ENCODE measurements around the gene KRT86.

The KRT86 gene

GRCh38 chr12:52351196-52352059 is 77.0 kb downstream of the KRT86 start:
- Histone ChIP-seq H3K4me1 (ENCODE audit: control insufficient read depth, insufficient read depth, low read length) (peaks cover 3% of the 10 kb centered on the region; the same call in 1 of the 2 replicates), H3K27ac (ENCODE audit: extremely low read depth, low read depth, low read length) (no peak overlapping the region), H3K4me3 (ENCODE audit: low read depth, low read length) (no peak overlapping the region), H3K9me3 (ENCODE audit: control insufficient read depth, insufficient read depth, low read depth, low read length) (no peaks in the 10 kb centered on the region), H3K36me3 (ENCODE audit: control insufficient read depth in 2 of 2, insufficient read depth in 1 of 2, low read length in 2 of 2) (no peaks in the 10 kb centered on the region)
- TF ChIP-seq ZNF544 (tag by site-specific recombination; IDR thresholded peaks at IDR 0.05) (no peak), ZBTB21 (tag by site-specific recombination; IDR thresholded peaks at IDR 0.05) (no peak), ZNF48 (tag by site-specific recombination; IDR thresholded peaks at IDR 0.05) (no peak), ZBTB20 (tag by site-specific recombination; IDR thresholded peaks at IDR 0.05) (no peak)
- ChIA-PET POLR2A (no interaction called here), CTCF (interaction anchor here (0.7 to 3.5 kb wide), 9 partner anchors 10 to 204 kb away, joined by 3 to 13 read pairs (median 4); no protein-coding TSS in a partner anchor)

DNA sequence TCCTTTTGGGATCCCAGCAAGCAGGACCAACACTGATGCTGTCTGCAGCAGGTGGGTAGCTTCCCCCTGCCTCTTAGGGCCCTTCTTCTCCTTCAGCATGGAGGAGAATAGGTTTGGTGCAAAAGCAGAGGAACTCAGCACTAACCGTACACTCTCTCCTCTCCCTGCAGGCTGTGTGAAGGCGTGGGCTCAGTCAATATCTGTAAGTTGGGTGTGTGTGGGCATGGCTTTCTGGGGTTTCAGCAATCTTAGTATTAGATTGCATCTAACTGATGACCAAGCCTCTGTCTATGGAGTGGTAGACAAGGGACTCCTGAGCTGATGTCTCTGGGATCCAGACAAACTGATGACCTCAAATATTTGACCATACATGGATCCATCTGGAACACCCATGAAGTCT is 78.5 kb downstream of the KRT86 start:
- TF ChIP-seq, protein P1, sequence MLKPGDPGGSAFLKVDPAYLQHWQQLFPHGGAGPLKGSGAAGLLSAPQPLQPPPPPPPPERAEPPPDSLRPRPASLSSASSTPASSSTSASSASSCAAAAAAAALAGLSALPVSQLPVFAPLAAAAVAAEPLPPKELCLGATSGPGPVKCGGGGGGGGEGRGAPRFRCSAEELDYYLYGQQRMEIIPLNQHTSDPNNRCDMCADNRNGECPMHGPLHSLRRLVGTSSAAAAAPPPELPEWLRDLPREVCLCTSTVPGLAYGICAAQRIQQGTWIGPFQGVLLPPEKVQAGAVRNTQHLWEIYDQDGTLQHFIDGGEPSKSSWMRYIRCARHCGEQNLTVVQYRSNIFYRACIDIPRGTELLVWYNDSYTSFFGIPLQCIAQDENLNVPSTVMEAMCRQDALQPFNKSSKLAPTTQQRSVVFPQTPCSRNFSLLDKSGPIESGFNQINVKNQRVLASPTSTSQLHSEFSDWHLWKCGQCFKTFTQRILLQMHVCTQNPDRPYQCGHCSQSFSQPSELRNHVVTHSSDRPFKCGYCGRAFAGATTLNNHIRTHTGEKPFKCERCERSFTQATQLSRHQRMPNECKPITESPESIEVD (tag by site-specific recombination; IDR thresholded peaks at IDR 0.05) = no peak
- peak; percentile 53; the same call in 1 of the 2 replicates for TF ChIP-seq EGR2 (tag by site-specific recombination; IDR thresholded peaks at IDR 0.05; ENCODE audit: low read depth)
- peak; percentile 68 for TF ChIP-seq ZFHX2 (tag by site-specific recombination; conservative IDR thresholded peaks at IDR 0.05)
- H3K4me1 ChIP-seq (ENCODE audit: control insufficient read depth, insufficient read depth, low read length) = peaks cover 3% of the 10 kb centered on the region; the same call in 1 of the 2 replicates
- no peak overlapping the region for H3K4me3 ChIP-seq (ENCODE audit: low read depth, low read length)
- no peaks in the 10 kb centered on the region for H3K36me3 ChIP-seq (ENCODE audit: control insufficient read depth in 2 of 2, insufficient read depth in 1 of 2, low read length in 2 of 2)
- no peaks in the 10 kb centered on the region for H3K9me3 ChIP-seq (ENCODE audit: control insufficient read depth, insufficient read depth, low read depth, low read length)
- ChIA-PET POLR2A (no interaction called here), CTCF (interaction anchor here (1.1 to 3.5 kb wide), 5 partner anchors 8 to 195 kb away, joined by 3 to 13 read pairs (median 4); no protein-coding TSS in a partner anchor)
- H3K27ac ChIP-seq (ENCODE audit: extremely low read depth, low read depth, low read length) = no peak overlapping the region

GRCh38 chr12:52353766-52354165 is 79.3 kb downstream of the KRT86 start:
- no peak overlapping the region for H3K27ac ChIP-seq (ENCODE audit: extremely low read depth, low read depth, low read length)
- H3K4me3 ChIP-seq (ENCODE audit: low read depth, low read length) = no peak overlapping the region
- H3K36me3 ChIP-seq (ENCODE audit: control insufficient read depth in 2 of 2, insufficient read depth in 1 of 2, low read length in 2 of 2) = no peaks in the 10 kb centered on the region
- peaks cover 3% of the 10 kb centered on the region; the same call in 1 of the 2 replicates for H3K4me1 ChIP-seq (ENCODE audit: control insufficient read depth, insufficient read depth, low read length)
- H3K9me3 ChIP-seq (ENCODE audit: control insufficient read depth, insufficient read depth, low read depth, low read length) = no peaks in the 10 kb centered on the region
- TF ChIP-seq ZNF112 (tag by site-specific recombination; IDR thresholded peaks at IDR 0.05) (no peak), ZBTB17 (tag by site-specific recombination; IDR thresholded peaks at IDR 0.05) (no peak), ZBTB44 (tag by site-specific recombination; IDR thresholded peaks at IDR 0.05) (no peak)
- TF ChIP-seq, protein P2, sequence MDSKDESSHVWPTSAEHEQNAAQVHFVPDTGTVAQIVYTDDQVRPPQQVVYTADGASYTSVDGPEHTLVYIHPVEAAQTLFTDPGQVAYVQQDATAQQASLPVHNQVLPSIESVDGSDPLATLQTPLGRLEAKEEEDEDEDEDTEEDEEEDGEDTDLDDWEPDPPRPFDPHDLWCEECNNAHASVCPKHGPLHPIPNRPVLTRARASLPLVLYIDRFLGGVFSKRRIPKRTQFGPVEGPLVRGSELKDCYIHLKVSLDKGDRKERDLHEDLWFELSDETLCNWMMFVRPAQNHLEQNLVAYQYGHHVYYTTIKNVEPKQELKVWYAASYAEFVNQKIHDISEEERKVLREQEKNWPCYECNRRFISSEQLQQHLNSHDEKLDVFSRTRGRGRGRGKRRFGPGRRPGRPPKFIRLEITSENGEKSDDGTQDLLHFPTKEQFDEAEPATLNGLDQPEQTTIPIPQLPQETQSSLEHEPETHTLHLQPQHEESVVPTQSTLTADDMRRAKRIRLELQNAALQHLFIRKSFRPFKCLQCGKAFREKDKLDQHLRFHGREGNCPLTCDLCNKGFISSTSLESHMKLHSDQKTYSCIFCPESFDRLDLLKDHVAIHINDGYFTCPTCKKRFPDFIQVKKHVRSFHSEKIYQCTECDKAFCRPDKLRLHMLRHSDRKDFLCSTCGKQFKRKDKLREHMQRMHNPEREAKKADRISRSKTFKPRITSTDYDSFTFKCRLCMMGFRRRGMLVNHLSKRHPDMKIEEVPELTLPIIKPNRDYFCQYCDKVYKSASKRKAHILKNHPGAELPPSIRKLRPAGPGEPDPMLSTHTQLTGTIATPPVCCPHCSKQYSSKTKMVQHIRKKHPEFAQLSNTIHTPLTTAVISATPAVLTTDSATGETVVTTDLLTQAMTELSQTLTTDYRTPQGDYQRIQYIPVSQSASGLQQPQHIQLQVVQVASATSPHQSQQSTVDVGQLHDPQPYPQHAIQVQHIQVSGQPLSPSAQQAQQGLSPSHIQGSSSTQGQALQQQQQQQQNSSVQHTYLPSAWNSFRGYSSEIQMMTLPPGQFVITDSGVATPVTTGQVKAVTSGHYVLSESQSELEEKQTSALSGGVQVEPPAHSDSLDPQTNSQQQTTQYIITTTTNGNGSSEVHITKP (tag by site-specific recombination; IDR thresholded peaks at IDR 0.05) = no peak
- ChIA-PET POLR2A (no interaction called here), CTCF (interaction anchor here (1.1 to 3.5 kb wide), 5 partner anchors 8 to 196 kb away, joined by 4 to 13 read pairs (median 6); no protein-coding TSS in a partner anchor)
